HUDEP-2 (cell line): Measurements from ENCODE around the gene FTO.

Experiments used
- DNase-seq, 76 experiments: peaks; one replicate each; lab custom pipeline; 2025; ENCODE audit not compliant: unreplicated experiment in 76 of 76; lab: John Stamatoyannopoulos, UW

Gene FTO

DNA sequence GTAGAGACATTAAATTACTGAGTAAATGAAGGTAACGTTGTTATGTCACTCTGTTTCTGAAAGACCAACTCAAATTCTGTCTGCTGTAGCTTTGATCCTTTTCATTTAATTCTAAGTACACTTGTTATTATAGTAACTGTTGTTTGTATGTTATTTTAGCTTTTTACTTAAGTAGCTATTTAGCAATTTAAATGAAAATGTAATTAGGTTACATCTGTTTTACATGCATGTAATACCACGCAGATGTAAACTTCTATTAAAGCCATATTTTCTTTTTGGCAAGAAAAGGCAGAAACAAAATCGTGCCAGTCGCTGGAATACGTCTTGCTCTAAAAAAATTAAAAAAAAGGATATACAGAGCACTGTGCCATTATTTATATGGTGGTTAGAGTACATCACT, 282.8 kb downstream of the FTO start:
- no peak for DNase-seq

DNA sequence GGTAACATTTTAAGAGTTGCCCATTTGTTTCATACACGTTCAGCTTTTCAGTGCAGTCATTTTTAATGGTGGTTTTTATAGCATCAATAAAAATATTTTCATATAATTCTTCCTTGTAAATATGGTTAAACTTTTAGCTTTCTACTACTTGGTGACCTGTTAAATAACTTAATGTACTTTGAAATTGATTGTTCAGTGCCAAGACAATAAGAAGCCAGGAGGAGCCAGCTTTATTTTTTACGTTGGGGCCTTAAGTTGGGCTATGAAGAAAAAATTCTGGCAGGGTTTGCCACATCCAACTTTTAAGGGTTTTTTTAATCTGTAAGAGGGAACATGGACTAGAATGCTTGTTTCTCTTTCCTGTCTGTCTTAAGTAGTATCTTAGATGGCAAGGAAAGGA, 284.2 kb downstream of the FTO start:
- DNase-seq = no peak

DNA sequence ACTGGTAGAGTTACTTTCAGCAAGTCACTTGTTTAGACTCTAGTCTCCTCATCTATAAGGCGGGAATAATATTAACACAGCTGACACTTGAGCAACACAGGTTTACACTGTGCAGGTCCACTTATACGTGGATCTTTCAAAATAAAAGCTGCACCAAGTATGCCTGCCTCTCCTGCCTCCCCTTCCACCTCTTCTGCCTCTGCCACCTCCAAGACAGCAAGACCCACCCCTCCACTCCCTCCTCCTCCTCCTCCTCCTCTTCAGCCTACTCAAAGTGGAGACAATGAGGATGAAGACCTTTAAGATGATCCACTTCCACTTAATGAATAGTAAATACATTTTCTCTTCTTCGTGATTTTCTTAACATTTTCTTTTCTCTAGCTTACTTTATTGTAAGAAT, 285.6 kb downstream of the FTO start:
- no peak for DNase-seq

DNA sequence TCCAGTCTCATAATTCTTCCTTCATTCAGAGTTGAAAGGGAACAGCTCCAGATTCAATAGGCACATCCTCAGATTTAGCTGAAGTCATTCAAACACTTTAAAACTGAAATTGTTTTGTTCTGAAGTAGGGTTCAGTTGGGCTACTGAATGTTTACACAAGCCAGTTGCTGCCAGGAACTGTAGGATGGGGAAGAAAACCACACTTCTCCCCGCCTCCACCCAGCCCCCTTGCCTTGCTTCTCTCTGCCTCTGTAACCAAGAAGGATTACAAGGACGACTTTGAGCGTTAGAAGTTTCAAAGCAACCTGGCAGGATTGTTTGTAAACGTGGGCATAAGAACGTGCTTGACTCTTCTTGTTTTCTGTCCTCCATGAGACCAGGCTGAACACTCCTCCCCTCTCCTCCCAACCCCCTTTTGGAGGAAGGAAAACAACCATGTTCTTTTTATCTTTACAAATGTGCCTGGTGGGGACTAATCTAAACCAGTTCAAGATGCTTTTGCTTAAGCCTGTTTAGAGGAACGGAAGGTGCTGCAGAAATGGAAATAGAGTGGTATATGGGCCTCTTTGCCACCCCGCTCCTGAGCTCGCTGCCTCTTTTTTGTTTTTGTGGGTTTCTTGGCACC, 287.9 kb downstream of the FTO start:
- no peak for DNase-seq

DNA sequence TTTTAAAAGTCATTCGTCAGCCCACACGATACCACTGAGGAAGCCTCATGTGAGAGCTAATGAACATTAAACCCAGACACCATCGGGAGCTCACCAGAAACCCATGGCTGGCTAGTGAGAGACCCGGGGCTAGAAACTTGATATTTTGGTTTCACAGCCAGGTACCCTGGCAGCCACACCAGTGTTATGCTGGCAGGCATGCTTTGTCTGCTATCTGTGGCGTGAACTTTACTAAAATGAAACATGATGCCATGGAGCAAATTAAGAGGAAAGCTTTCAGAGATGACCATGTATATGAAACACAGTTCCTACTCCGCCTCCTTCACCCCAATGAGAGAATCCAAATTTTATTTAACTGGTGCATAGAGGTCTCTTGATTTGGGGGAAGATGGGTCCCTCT, 291.4 kb downstream of the FTO start:
- no peak for DNase-seq

DNA sequence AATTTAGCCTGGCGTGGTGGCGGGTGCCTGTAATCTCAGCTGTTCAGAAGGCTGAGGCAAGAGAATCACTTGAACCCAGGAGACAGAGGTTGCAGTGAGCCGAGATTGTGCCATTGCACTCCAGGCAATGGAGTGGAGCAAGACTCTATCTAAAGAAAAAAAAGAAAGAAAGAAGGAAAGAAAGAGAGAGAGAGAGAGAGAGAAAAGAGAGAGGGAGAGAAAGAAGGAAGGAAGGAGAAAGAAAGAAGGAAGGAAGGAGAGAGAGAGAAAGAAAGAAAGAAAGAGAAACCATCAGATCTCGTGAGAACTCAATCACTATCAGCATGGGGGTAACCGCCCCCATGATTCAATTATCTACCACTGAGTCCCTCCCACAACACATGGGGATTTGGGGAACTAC, 293.0 kb downstream of the FTO start:
- no peak for DNase-seq

DNA sequence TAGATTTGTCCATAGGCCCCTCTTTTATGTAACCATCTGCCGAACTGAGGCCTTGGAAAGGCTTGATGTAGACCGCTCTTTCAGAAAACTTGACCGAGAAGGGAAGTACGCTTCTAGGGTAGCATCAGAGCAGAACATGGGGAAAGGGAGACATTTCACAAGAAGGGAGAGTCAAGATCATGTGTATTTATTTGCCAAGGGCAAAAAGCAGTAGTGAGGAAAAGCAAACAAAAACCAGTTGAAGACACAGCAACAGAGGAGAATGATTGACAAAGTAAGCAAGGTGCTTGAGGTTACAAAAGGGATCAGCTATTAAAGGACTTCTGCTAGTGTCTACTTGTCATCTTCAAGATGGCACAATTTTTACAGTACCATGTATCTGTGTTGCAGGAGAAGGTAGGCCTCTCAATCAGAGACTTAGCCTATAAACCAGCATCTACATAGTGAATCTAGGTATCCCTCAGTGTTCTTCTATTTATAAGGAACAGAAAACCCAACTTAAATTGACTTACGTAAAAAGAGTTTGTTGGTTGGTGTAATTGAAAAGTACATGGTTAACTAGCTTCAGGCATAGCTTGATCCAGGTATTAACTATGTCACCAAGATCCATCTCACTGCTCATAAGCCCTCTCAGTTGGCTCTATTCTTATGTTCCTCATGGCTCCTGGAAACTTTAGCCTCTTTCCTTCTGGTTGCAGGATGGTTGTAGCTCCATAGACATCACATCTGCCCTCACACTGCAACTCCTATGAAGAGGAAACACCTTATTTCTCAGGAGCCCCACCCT, 294.3 kb downstream of the FTO start:
- no peak for DNase-seq

DNA sequence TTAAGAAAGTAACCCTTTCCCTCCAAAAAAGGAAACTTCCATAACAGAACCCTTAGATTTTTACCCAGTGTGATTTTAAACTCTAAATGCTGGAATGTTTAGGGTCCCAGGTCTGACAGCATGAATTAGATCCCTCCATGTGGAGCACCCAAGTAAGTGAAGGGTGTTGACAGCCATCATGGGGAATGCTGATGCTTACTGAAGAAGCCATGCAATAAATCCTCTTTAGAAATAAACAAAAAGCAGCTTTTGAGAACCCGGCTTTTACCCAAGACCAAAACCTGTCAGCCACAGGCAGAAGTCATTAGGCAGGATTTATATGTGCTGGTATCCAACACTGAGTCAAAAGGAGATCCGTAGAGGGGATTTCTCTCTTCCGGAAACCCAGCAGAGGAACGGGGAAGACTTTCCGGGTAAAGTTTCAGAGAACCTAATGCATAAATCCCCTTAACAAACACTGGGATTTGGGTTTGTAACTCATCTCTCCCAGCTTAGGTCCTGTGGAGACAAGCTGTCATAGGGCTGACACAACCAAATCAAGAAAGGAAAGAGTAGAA, 295.1 kb downstream of the FTO start:
- DNase-seq = no peak

DNA sequence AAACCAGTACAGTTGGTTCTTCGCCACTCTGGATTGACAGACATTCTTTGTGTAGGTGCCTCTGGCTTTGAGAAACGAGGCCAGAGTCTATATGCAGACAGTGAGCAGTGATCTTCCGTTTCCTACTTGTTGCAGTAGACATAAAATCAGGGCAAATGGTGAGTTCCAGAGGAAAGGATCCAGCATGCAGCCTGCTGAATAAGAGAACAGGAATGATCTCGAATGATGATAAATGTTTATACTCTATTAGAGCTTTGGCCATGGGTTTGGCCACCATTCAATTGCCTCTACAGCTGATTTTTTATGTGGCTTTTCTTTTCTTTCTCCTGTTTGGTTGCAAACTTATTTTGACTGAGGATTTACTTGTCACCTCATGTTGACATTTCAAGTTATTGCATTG, 295.9 kb downstream of the FTO start:
- no peak for DNase-seq

DNA sequence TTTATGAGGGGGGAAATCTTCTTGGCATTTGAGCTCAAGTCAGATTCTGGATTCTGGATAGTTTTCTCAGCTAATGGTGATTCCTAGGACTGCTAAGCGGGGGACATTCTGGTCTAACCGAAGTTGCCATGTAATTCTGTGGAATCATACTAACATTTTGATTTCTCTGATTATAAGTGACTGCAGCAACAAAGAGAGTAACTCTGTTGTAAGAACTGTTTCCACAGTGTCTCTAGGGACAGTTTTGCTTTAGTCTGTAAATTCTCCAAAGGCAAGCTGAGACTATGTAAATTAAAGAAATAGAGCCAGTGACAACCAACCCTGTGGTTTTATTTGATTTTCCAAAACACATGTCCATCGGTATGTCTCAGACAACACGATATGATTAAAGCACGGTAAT, 296.4 kb downstream of the FTO start:
- DNase-seq = no peak

DNA sequence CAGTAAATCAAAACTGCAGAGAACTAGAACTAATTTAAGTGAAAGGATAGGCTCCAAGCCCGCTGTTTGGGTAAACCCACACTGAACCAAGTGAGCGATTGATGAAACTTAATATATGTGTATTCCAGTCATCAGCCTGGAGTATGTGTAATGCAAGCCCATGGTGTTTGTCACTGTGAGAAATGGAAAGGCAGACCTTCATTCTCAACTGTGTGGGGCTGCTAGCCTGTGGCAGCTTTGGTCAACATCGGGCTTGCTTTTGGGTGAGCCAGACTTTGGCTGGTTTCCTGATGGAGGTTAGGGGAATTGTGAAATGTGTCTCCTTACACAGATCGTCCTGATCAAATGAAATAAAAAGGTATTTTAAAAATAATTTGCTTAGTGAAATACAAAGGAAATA, 302.7 kb downstream of the FTO start:
- no peak for DNase-seq

DNA sequence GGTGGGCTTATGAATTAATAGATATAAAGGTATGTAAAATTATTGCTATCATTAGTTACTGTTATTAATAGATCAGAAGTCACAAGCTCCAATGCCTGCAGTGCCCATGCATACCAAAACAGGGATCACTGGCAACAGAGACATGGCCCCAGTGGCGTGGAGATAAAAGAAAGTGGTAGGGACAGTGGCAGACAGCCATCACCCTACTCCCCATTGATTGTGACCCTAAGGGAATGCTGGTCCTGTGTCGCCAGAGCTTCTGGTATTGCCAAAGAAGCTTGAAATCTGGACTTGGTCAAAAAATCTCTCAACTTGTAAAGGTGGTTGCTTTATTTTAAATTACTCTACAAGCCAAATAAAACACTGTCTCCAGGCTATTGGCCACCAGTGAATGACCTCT, 303.5 kb downstream of the FTO start:
- DNase-seq = no peak

DNA sequence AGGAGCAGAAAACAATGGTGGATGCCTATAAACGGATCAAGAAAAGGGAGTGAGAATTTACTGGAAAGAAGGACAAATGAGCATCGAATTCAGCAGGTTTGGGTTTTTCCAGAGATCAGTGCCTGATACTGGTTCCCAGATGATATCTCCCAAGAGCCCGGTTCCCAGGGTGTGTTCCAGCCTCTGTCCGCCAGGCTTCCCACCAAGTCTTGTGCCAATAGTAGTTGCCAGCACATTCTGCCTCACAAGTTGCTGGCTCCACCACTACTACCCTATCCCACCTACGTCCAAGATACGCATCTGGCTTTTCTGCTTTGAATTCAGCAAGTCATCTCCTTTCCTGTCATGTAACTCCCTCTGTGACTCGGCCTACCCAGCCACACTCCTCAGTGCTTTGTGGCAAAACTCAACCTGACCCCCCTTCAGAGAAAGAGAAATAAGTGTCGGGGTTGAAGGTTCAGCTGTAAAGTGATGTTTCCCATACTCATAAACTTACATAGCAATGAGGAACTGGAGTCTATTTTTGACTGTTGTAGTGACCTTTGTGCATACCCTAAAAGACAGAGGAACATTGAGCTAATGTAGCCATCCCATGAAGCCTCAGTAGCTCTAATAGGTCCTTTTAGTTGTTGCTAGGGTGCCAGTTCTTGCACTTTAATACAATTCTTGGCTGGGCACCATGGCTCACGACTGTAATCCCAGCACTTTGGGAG, 305.7 kb downstream of the FTO start:
- DNase-seq = no peak

DNA sequence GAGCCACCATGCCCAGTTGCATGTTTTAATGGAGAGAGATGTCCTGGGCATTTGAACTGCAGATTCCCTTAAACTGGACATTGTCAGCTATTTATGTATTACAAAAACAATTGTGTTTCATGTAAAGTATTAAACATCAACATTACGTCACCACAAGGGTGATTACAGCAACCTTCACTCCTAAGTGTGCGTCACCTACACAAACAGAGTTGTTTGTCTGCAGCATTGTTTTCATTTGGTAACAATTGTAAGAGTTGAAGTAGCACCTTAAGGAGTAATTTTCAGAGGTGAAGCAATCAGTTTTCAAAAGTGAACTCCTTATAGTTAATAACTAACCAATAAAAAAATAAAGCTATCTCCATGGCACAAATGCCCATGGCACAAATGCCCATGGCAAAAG, 311.2 kb downstream of the FTO start:
- no peak for DNase-seq

DNA sequence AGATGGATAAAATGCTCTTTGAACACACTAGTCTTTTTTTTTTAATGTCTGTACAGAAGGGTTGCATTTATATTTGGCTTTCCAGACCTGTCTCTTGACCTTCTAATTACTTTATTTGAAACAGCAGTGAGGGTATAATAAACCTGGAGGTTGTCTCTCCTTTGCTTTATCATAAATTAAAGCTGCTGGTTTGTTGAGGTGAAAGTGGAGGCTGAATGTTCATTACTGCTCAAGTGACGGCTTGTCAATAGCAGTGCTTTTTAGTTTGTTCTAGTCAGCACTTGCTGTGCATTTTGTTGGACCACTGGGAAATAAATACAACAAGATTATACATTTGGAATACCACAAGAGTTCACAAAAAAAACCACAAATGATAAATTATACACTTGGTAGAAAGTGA, 318.4 kb downstream of the FTO start:
- DNase-seq = no peak

DNA sequence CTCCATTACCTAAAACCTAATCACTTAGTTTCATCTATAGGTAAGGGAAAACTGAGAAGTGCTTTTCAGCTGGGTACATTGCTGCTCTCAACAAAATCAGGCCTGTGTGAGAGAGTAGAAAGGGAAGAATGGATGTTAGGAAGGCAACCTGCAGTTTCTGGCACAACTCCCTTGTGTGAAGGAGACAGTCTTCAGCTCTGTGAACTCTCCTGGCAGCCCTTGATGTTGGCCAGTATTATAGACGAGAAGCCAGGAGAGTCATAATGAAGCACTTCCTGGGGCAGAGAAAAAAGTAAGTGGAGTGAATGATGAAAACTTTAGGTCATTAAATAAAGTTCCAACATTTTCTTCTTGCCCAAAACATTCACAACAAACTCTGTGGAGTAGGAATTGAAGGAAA, 322.5 kb downstream of the FTO start:
- DNase-seq = no peak

DNA sequence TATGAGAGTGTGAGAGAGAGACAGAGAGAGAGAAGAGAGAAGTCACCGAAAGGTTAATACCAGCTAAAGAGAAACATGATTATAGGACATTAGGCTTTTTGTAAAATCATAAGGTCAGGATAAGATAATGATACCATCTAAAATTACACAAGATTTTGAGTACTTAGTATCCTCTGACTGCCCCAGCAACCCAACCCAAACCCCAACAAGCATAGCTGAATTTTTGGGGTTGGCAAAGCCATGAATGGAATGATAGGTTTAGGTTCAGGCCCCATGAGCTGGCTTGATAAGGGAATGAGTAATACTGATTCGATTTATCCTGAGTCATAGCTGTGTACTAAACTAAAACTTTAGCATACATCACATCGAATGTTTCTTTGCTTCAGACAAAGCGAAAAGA, 323.1 kb downstream of the FTO start:
- peak in 1 of 76 experiments; percentile 0 for DNase-seq

DNA sequence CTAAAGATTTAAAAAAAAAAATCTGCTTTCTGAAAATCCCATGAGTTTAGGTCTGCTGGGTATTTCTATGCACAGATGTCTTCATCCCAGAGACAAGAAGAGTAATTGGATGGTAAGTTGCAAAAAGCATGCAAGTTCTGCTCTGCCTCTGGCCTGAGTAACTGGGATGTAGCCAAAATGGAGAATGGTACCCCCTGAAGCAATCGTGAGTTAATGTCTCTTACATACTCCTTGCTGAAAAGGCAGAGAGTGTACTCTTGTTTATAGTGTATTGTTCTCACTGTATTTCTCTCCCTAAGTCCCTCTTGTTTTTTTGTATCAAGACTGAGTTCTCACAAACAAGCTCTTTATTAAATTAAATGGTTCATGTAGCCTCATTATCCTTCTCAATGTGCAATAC, 323.6 kb downstream of the FTO start:
- no peak for DNase-seq

DNA sequence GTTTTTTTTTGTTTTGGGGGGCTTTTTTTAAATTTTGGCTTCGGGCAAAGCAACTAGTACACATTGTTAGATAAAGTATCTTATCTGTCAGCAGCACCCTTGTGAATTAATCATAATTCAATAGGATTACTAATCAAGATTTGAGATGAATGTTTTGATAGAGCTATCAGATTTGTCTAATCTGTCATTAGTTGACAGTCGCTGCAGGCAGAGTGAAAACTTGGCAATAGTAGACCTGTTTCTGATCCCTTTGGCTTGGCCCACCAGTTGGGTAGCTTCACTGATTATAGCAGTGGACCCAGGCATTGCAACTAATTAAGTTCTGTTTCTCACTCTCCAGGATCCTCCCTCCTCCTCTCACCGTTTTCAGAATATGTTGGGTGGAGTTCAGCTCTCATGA, 324.0 kb downstream of the FTO start:
- no peak for DNase-seq

DNA sequence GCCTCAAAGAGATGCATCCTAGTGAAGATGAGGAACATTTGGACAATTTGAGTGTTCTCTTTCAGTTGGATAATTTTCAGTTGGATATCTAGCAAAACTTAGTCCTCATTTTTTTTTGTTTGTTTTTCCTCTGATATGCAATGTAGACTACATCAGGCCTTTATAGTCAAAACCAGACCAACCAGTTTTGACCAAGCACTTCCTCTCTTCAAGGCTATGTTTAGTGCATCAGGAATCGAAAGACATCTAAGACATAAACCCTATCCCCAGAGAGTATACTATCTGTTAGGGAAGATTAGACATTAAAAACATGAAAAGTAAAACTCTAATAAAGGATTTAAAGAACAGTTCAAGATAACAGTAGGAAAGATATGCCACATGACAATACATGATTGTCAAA, 326.5 kb downstream of the FTO start:
- no peak for DNase-seq

DNA sequence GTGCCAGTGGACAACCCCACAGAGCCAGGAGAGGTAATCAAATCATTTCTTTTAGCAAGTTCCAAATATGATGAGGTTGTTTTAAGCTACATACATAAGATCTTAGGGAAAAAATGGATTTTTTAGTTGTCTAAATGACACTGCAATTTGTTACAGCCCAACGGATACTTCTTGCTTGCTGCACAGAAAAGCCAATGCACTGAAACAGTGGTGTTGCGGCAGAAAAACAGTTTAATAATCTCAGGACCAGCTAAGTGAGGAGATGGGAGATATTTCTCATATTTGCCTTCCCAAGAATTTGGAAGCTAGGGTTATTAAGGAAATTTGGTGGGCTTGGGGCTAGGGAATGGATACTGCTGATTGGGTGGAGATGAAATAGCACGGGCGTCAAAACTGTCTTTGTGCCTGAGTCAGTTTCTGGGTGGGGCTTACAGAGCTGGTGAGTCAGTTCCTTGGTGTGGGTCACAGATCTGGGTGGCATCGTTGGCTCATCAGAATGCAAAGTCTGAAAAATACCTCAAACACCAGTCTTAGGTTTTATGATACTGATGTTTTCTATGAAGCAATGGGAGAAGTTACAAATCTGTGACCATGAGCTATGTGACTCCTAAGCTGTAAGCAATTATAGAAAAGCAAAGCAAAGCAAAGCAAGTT, 327.3 kb downstream of the FTO start:
- DNase-seq = peak in 1 of 76 experiments; percentile 9
